Pancreas (tissue), 10 donors: ENCODE data around the gene ARHGAP8. TPM values are rescaled to one million over a fixed set of nuclear protein-coding genes. Genes with fewer than 3 reads are reported as not detected.
A peak's percentile ranks its signal among the peaks of the same experiment; 100 is the strongest.

Source experiments
- ATAC-seq, 4 donors: fragments of 200-7000 bp; cut with Tn5 transposase; one replicate each; pipeline versions ENCODE4 v1.8.0 to v1.9.1; 2020; ENCODE audit warnings: mild to moderate bottlenecking in 4 of 4, moderate library complexity in 4 of 4
- DNase-seq, 6 donors: peaks; one replicate each; pipeline ENCODE4 v3.0.0-alpha.2; 2020
- FAIRE-seq: peaks from 2 replicates; lab custom pipeline; 2012; peaks lifted over from hg19 to GRCh38; lab: Jason Lieb, UNC
- H3K27ac ChIP-seq, 4 donors: fragments of 200-600 bp; sonication (generic); 1 replicate in 3 of 4; 2 replicates in 1 of 4; pipeline versions ENCODE4 v1.5.0 to v1.8.0; 2020
- H3K27me3 ChIP-seq, 4 donors: fragments of 200-600 bp; one replicate each; pipeline ENCODE4 v1.8.0; 2021
- H3K36me3 ChIP-seq, 3 donors: fragments of 200-600 bp; sonication (generic) in 1 of 3; one replicate each; pipeline versions ENCODE4 v1.5.0 to v1.8.0; 2020 to 2021
- H3K4me1 ChIP-seq, 3 donors: fragments of 200-600 bp; one replicate each; pipeline ENCODE4 v1.8.0; 2021
- H3K4me3 ChIP-seq, 4 donors: fragments of 200-600 bp; sonication (generic) in 2 of 4; one replicate each; pipeline versions ENCODE4 v1.5.0 to v1.8.0; 2020 to 2021
- H3K9me3 ChIP-seq, 4 donors: fragments of 200-600 bp; one replicate each; pipeline ENCODE4 v1.8.0; 2021
- WGBS, 2 donors: extraction: QIAGEN DNeasy Blood & Tissue Kit; methylation state at CpG; one replicate each; pipeline ENCODE4 v1.1.7; 2013; 5-methylcytosine and 5-hydroxymethylcytosine counted together
- intact Hi-C, 3 donors: fragments of 100-400 bp; cut with DNase I; formaldehyde crosslinking; loops; one replicate each; pipeline versions ENCODE4 v1.11.1 to v1.14.2; 2022
- polyA plus RNA-seq, 2 donors: library from polyadenylated mRNA; stranded (reverse); fragments of 200-250 nt; gene quantifications; one replicate each; pipeline ENCODE4 v1.2.3, GENCODE V29; 2013
- total RNA-seq, 6 donors: library from RNA; stranded (reverse); fragmentation: NEBNext Ultra II Directional in 4 of 6; extraction: Animal tissue kit (Norgen Biotek cat#: 25700) in 4 of 6; gene quantifications; one replicate each; pipeline versions ENCODE4 v1.2.1 to v1.2.4, GENCODE V29; 2021 to 2023
- TF ChIP-seq, protein P1 (sequence below), 4 donors: fragments of 200-600 bp; sonication (generic) in 3 of 4; IDR thresholded peaks; one replicate each; pipeline versions ENCODE4 v1.5.0 to v1.8.0; 2021; ENCODE audit warnings: antibody characterized with exemption in 4 of 4
- donor health status: healthy with polysubstance abuse.
- donor health status: DM: no; HTN: no; CAD: no; lungs with moderate emphysema.
- donor health status: DM: no; HTN: no; CAD: no.
- donor health status: control.
- donor health status: control.
- donor health status: Bipolar disorder and iron deficiency.
- donor health status: DM: yes; HTN: yes; CAD: no.
- donor health status: DM: no; HTN: no; CAD: no.
- donor health status: DM: no; HTN: no; CAD: no.
- donor health status: DM: yes; HTN: yes; CAD: no.

ARHGAP8 gene
- total and polyA plus RNA-seq, 8 donors, result 8.6 to 59.2 (median 15.1) TPM

DNA sequence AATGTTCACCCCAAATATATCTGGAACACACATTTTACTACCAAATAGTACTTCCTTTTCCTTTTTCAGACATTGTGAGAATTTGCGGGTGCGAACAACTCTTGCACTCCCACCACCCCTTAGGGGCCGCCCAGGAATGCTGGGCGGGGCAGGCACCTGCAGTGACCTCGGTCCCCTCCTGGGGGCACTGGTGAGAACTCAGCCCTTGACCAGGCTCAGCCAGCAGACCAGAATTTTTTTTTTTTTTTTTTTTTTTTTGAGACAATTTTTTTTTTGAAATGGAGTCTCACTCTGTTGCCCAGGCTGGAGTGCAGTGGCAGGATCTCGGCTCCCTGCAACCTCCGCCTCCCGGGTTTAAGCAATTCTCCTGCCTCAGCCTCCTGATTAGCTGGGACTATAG, 75.8 kb downstream of the ARHGAP8 start:
- H3K4me3 ChIP-seq, result no peak overlapping the region
- H3K27me3 ChIP-seq, result no peaks in the 10 kb centered on the region
- peaks cover 0 to under 1% (median 0%) of the 10 kb centered on the region in 3 donors for H3K36me3 ChIP-seq
- TF ChIP-seq, protein P1, sequence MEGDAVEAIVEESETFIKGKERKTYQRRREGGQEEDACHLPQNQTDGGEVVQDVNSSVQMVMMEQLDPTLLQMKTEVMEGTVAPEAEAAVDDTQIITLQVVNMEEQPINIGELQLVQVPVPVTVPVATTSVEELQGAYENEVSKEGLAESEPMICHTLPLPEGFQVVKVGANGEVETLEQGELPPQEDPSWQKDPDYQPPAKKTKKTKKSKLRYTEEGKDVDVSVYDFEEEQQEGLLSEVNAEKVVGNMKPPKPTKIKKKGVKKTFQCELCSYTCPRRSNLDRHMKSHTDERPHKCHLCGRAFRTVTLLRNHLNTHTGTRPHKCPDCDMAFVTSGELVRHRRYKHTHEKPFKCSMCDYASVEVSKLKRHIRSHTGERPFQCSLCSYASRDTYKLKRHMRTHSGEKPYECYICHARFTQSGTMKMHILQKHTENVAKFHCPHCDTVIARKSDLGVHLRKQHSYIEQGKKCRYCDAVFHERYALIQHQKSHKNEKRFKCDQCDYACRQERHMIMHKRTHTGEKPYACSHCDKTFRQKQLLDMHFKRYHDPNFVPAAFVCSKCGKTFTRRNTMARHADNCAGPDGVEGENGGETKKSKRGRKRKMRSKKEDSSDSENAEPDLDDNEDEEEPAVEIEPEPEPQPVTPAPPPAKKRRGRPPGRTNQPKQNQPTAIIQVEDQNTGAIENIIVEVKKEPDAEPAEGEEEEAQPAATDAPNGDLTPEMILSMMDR (IDR thresholded peaks at IDR 0.05), result no peak
- ATAC-seq (peak in 2 of 4 donors; percentile 32 to 52), FAIRE-seq (no peak), DNase-seq (peak in 1 of 6 donors; percentile 17)
- H3K4me1 ChIP-seq, result no peaks in the 10 kb centered on the region
- no peaks in the 10 kb centered on the region for H3K9me3 ChIP-seq
- intact Hi-C loops, result no loop called here
- WGBS, 2 donors, result 84 to 85% methylated on average over 8 of the region's 8 CpGs
- H3K27ac ChIP-seq, result no peak overlapping the region

DNA sequence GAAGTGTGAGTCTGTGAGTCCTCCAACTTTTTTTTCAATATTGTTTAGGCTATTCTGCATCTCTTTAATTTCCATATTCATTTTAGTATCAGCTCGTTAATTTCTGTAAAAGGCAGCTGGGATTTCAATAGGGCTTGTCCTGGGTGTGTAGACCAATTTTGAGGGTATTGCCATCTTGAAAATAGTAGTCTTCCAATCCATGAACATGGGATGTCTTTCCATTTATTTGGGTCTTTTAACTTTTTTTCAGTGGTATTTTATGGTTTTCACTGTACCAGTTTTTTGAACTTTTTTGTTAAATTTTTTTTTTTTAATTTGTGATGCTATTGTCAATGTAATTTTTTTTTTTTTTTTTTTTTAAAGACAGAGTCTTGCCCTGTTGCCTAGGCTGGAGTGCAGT, 79.5 kb downstream of the ARHGAP8 start:
- no peaks in the 10 kb centered on the region for H3K27me3 ChIP-seq
- TF ChIP-seq, protein P1 (IDR thresholded peaks at IDR 0.05), result no peak
- FAIRE-seq (no peak), ATAC-seq (no peak), DNase-seq (no peak)
- 93 to 94% methylated on average over 1 of the region's 1 CpG for WGBS, 2 donors
- peaks cover 0 to 8% (median 0%) of the 10 kb centered on the region in 3 donors for H3K36me3 ChIP-seq
- H3K27ac ChIP-seq, result no peak overlapping the region
- intact Hi-C loops, result no loop called here
- H3K4me3 ChIP-seq, result no peak overlapping the region
- H3K9me3 ChIP-seq, result no peaks in the 10 kb centered on the region
- H3K4me1 ChIP-seq, result no peaks in the 10 kb centered on the region

DNA sequence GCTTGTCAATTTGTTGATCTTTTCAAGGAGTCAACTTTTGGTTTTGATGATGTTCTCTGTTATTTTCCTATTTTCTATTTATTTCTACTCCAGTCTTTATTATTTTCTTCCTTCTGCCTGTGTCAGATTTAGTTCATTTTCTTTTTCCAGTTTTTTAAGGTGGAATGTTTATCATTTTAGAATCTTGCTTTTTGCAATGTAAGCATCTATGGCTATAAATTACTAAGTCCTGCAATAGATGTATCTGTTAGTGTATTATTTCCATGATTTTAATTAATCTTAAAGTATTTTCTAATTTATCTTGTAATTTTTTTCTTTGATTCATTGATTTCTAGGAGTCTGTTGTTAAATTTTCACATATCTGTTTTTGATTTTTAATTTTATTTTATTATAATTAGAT, 81.7 kb downstream of the ARHGAP8 start:
- no peaks in the 10 kb centered on the region for H3K4me1 ChIP-seq
- DNase-seq, result no peak
- no peak overlapping the region for H3K27ac ChIP-seq
- TF ChIP-seq, protein P1 (IDR thresholded peaks at IDR 0.05), result no peak
- no peak for ATAC-seq
- no peaks in the 10 kb centered on the region for H3K9me3 ChIP-seq
- intact Hi-C loops, result no loop called here
- FAIRE-seq, result peak; percentile 37
- H3K4me3 ChIP-seq, result no peak overlapping the region
- H3K36me3 ChIP-seq, result peaks cover 0 to 8% (median 0%) of the 10 kb centered on the region in 3 donors
- H3K27me3 ChIP-seq, result no peaks in the 10 kb centered on the region

DNA sequence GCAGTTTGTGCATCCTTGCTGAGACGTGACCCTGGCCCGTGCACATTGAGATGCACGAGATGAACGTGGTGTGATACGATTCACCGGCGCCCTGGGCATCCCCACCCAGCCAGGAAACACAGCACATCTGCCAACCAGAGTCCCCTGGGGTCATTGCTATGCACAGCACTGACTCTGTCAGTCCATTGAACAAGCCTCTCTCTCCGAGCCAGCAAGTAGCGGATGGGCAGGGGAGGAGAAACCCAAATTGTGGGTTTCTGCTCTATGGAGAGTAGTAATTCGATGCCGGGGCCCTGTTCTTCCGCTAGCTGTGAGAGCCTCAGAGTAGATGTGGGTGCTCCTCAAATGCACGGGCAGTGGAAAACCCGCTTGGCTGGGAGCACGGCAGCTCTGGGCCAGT, 85.1 kb downstream of the ARHGAP8 start:
- TF ChIP-seq, protein P1 (IDR thresholded peaks at IDR 0.05), result no peak
- DNase-seq, result peak in 1 of 6 donors; percentile 26
- Histone ChIP-seq H3K4me3 (no peak overlapping the region), H3K27me3 (no peaks in the 10 kb centered on the region), H3K36me3 (peaks cover 0 to 8% (median 0%) of the 10 kb centered on the region in 3 donors), H3K4me1 (no peaks in the 10 kb centered on the region), H3K27ac (no peak overlapping the region), H3K9me3 (no peaks in the 10 kb centered on the region)
- no peak for FAIRE-seq
- no peak for ATAC-seq
- intact Hi-C loops, result no loop called here
- WGBS, 2 donors, result 88 to 94% methylated on average over 15 of the region's 15 CpGs

DNA sequence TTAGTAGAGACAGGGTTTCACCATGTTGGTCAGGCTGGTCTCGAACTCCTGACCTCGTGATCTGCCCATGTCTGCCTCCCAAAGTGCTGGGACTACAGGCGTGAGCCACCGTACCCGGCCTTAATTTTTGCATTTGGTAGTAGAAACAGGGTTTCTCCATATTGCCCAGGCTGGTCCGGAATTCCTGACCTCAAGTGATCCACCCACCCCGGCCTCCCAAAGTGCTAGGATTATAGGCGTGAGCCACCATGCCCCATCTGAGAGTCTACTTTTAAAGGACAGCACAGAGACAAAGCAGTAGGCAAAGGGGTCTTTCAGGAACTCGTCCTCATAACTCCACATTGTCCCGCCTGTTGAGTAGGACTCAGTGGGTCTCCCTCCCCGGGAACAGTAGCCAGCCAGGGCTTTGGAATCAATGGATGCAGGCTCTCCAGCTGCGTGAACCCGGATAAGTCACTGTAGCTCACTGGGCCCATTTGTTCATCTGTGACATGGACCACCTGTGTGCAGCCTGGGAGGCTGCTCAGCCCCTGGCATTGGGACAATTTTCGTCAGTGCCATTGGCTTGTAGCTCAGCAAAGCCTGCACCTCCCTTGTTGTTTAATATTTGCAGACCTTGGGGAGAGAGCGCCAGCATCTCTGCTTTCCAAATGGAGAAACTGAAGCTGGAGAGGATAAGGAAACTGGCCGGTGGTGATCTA, 86.1 kb downstream of the ARHGAP8 start:
- ATAC-seq, result no peak
- DNase-seq, result peak in 1 of 6 donors; percentile 14
- no peaks in the 10 kb centered on the region for H3K4me1 ChIP-seq
- no peak for FAIRE-seq
- no peaks in the 10 kb centered on the region for H3K27me3 ChIP-seq
- intact Hi-C loops, result no loop called here
- peaks cover 0 to 8% (median 0%) of the 10 kb centered on the region in 3 donors for H3K36me3 ChIP-seq
- WGBS, 2 donors, result 85 to 87% methylated on average over 16 of the region's 16 CpGs
- TF ChIP-seq, protein P1 (IDR thresholded peaks at IDR 0.05), result no peak
- H3K4me3 ChIP-seq, result no peak overlapping the region
- no peaks in the 10 kb centered on the region for H3K9me3 ChIP-seq
- H3K27ac ChIP-seq, result no peak overlapping the region
